ENCODE results near the gene SCMH1. TPM values are rescaled to one million over a fixed set of nuclear protein-coding genes. Genes with fewer than 3 reads are reported as not detected.

SCMH1 gene
- total RNA-seq, 1 experiment from 2014 or later = 42.7 TPM

GRCh38 chr1:41009466-41009865, 232.6 kb downstream of the SCMH1 start:
- intact Hi-C loops (cut with micrococcal nuclease; ENCODE audit: unreplicated experiment) = no loop called here
- Histone ChIP-seq H3K4me1 (ENCODE audit: control insufficient read depth, insufficient read depth, low read length) (0 out of 2 replicates have a peak, but pooled peaks cover 2% of the 10 kb centered on the region), H3K36me3 (ENCODE audit: control insufficient read depth, insufficient read depth, low read length) (peaks cover 55% of the 10 kb centered on the region), H3K27me3 (ENCODE audit: control insufficient read depth, insufficient read depth, low read length) (no peaks in the 10 kb centered on the region), H3K27ac (ENCODE audit: low read length) (no peak overlapping the region), H3K4me3 (ENCODE audit: low read depth in 2 of 2, low read length in 2 of 2) (no peak overlapping the region), H3K9me3 (ENCODE audit: control insufficient read depth, insufficient read depth, low read depth, low read length) (no peaks in the 10 kb centered on the region)
- ChIA-PET CTCF (no interaction called here), POLR2A (no interaction called here)
- DNase-seq (ENCODE audit: low read depth, low spot score) (no peak), ATAC-seq (no peak)
- TF ChIP-seq SIN3A (IDR thresholded peaks at IDR 0.05; ENCODE audit: borderline replicate concordance, insufficient read depth, low read depth, low read length) (no peak), CTCF (IDR thresholded peaks at IDR 0.05) (no peak), POLR2AphosphoS5 (IDR thresholded peaks at IDR 0.05; ENCODE audit: low read depth, low read length) (no peak), TCF7L2 (IDR thresholded peaks at IDR 0.05; ENCODE audit: low read depth, low read length) (no peak), REST (IDR thresholded peaks at IDR 0.05; ENCODE audit: insufficient read depth in 1 of 2, low read depth in 2 of 2, low read length in 1 of 2) (no peak)
- BruUV-seq (replicated peaks) = no TSS peak
- in situ Hi-C loops (cut with HindIII; ENCODE audit: low pct_unique_long_range_greater_than_20kb, low sequenced_read_pairs) = no loop called here

- Histone ChIP-seq H3K27ac (ENCODE audit: low read length) (no peak overlapping the region), H3K36me3 (ENCODE audit: control insufficient read depth, insufficient read depth, low read length) (peaks cover 62% of the 10 kb centered on the region), H3K4me1 (ENCODE audit: control insufficient read depth, insufficient read depth, low read length) (peaks cover 10% of the 10 kb centered on the region; the same call in 1 of the 2 replicates), H3K27me3 (ENCODE audit: control insufficient read depth, insufficient read depth, low read length) (no peaks in the 10 kb centered on the region), H3K4me3 (ENCODE audit: low read depth in 2 of 2, low read length in 2 of 2) (no peak overlapping the region), H3K9me3 (ENCODE audit: control insufficient read depth, insufficient read depth, low read depth, low read length) (no peaks in the 10 kb centered on the region)
- intact Hi-C loops (cut with micrococcal nuclease; ENCODE audit: unreplicated experiment) (no loop called here), in situ Hi-C loops (cut with HindIII; ENCODE audit: low pct_unique_long_range_greater_than_20kb, low sequenced_read_pairs) (no loop called here)
- ChIA-PET CTCF (no interaction called here), POLR2A (no interaction called here)
- no peak for TF ChIP-seq SIN3A (IDR thresholded peaks at IDR 0.05; ENCODE audit: borderline replicate concordance, insufficient read depth, low read depth, low read length)
- no peak for TF ChIP-seq POLR2AphosphoS5 (IDR thresholded peaks at IDR 0.05; ENCODE audit: low read depth, low read length)
- no peak for TF ChIP-seq CTCF (IDR thresholded peaks at IDR 0.05)
- TF ChIP-seq TCF7L2 (IDR thresholded peaks at IDR 0.05; ENCODE audit: low read depth, low read length) = no peak
- TF ChIP-seq REST (IDR thresholded peaks at IDR 0.05; ENCODE audit: insufficient read depth in 1 of 2, low read depth in 2 of 2, low read length in 1 of 2) = no peak
- BruUV-seq (replicated peaks) = no TSS peak
- ATAC-seq (no peak; the same call in 1 of the 2 replicates), DNase-seq (ENCODE audit: low read depth, low spot score) (no peak)
Measured at GRCh38 chr1:41006942-41007865, 234.9 kb downstream of the SCMH1 start.

Measured in Panc1 (cell line).